Liver (tissue), 9 donors: ENCODE results near the gene SCTR. TPM values are rescaled to one million over a fixed set of nuclear protein-coding genes. Genes with fewer than 3 reads are reported as not detected.

Experiments used
- DNase-seq: peaks from one replicate; pipeline ENCODE4 v3.0.0-alpha.2; 2017; ENCODE audit warnings: low spot score
- H3K27ac ChIP-seq, 2 donors: one replicate each; pipeline ENCODE4 v1.7.0; 2013; ENCODE audit warnings: inconsistent platforms in 2 of 2, low read length in 2 of 2, control low read depth in 1 of 2, low read depth in 1 of 2, mild to moderate bottlenecking in 1 of 2
- H3K27me3 ChIP-seq, 4 donors: one replicate each; pipeline versions ENCODE4 v1.6.1 to v1.7.0; 2013; ENCODE audit warnings: low read length in 3 of 4, inconsistent platforms in 1 of 4, mild to moderate bottlenecking in 1 of 4, moderate library complexity in 1 of 4; ENCODE audit not compliant: control insufficient read depth in 4 of 4, insufficient read depth in 4 of 4
- H3K36me3 ChIP-seq, 4 donors: one replicate each; pipeline versions ENCODE4 v1.6.1 to v1.7.0; 2013; ENCODE audit warnings: low read length in 3 of 4, mild to moderate bottlenecking in 3 of 4, low read depth in 1 of 4, moderate library complexity in 1 of 4; ENCODE audit not compliant: control insufficient read depth in 4 of 4, insufficient read depth in 3 of 4
- H3K4me1 ChIP-seq, 4 donors: one replicate each; pipeline versions ENCODE4 v1.6.1 to v1.7.0; 2013; ENCODE audit warnings: low read length in 3 of 4, mild to moderate bottlenecking in 3 of 4, moderate library complexity in 1 of 4; ENCODE audit not compliant: control insufficient read depth in 4 of 4, insufficient read depth in 4 of 4
- H3K4me3 ChIP-seq, 3 donors: one replicate each; pipeline versions ENCODE4 v1.6.1 to v1.7.0; 2013; ENCODE audit warnings: low read length in 3 of 3, control low read depth in 1 of 3, low read depth in 1 of 3, mild to moderate bottlenecking in 1 of 3
- H3K9ac ChIP-seq, 2 donors: one replicate each; pipeline ENCODE4 v1.7.0; 2013; ENCODE audit warnings: low read length in 2 of 2, mild to moderate bottlenecking in 2 of 2, moderate library complexity in 2 of 2, control low read depth in 1 of 2, low read depth in 1 of 2
- H3K9me3 ChIP-seq, 4 donors: one replicate each; pipeline versions ENCODE4 v1.6.1 to v1.7.0; 2013; ENCODE audit warnings: low read length in 3 of 4; ENCODE audit not compliant: control insufficient read depth in 4 of 4
- EGR1 ChIP-seq, 2 donors: IDR thresholded peaks; 2 replicates each; pipeline ENCODE4 v1.6.1; 2016 to 2018; ENCODE audit warnings: antibody characterized with exemption in 2 of 2, low read depth in 2 of 2
- FOXA2 ChIP-seq: IDR thresholded peaks from 2 replicates; pipeline ENCODE4 v1.6.1; 2016; ENCODE audit warnings: antibody characterized with exemption
- HNF4A ChIP-seq, 2 donors: conservative IDR thresholded peaks; 2 replicates each; pipeline ENCODE4 v1.6.1; 2016; ENCODE audit warnings: antibody characterized with exemption in 2 of 2, mild to moderate bottlenecking in 2 of 2
- NR2F2 ChIP-seq: IDR thresholded peaks from 2 replicates; pipeline ENCODE4 v1.6.1; 2016; ENCODE audit warnings: antibody characterized with exemption
- RAD21 ChIP-seq, 2 donors: IDR thresholded peaks; 2 replicates each; pipeline ENCODE4 v1.6.1; 2016; ENCODE audit warnings: antibody characterized with exemption in 2 of 2, mild to moderate bottlenecking in 2 of 2
- RXRA ChIP-seq, 2 donors: IDR thresholded peaks; 2 replicates each; pipeline ENCODE4 v1.6.1; 2017 to 2018; ENCODE audit warnings: antibody characterized with exemption in 2 of 2, mild to moderate bottlenecking in 1 of 2
- SP1 ChIP-seq: IDR thresholded peaks from 2 replicates; pipeline ENCODE4 v1.6.1; 2018; ENCODE audit warnings: antibody characterized with exemption, mild to moderate bottlenecking
- TAF1 ChIP-seq: conservative IDR thresholded peaks from 2 replicates; pipeline ENCODE4 v1.6.1; 2016; ENCODE audit warnings: antibody characterized with exemption, mild to moderate bottlenecking
- YY1 ChIP-seq: IDR thresholded peaks from 2 replicates; pipeline ENCODE4 v1.6.1; 2016; ENCODE audit warnings: antibody characterized with exemption, mild to moderate bottlenecking
- WGBS: extraction: QIAGEN DNeasy Blood & Tissue Kit; methylation state at CpG from one replicate; pipeline ENCODE4 v1.1.7; 2013; 5-methylcytosine and 5-hydroxymethylcytosine counted together
- polyA plus RNA-seq, 2 donors: library from polyadenylated mRNA; stranded (reverse) in 1 of 2; unstranded in 1 of 2; fragments of 200-250 nt in 1 of 2; fragments of >200 nt in 1 of 2; fragmentation: Nextera tagmentation in 1 of 2; extraction: Ambion mirVana in 1 of 2; gene quantifications; one replicate each; pipeline versions ENCODE4 v1.2.1 to v1.2.3, GENCODE V29; 2013 to 2015
- total RNA-seq, 2 donors: library from RNA; depleted of rRNA; stranded (reverse); fragments of >200 nt; gene quantifications; one replicate each; pipeline ENCODE4 v1.2.3, GENCODE V29; 2014
- TF ChIP-seq, protein P1 (sequence below): IDR thresholded peaks from 2 replicates; pipeline ENCODE4 v1.6.1; 2016; ENCODE audit warnings: antibody characterized with exemption
- TF ChIP-seq, protein P2 (sequence below): IDR thresholded peaks from 2 replicates; pipeline ENCODE4 v1.6.1; 2016; ENCODE audit warnings: antibody characterized with exemption, mild to moderate bottlenecking
- TF ChIP-seq, protein P3 (sequence below): fragments of 150-350 bp; IDR thresholded peaks from 2 replicates; pipeline ENCODE4 v1.5.1; 2017; ENCODE audit warnings: improper control_type of control experiment, low read depth, low read length; ENCODE audit not compliant: missing input control
- TF ChIP-seq, protein P4 (sequence below): IDR thresholded peaks from 2 replicates; pipeline ENCODE4 v1.6.1; 2016; ENCODE audit warnings: antibody characterized with exemption
- TF ChIP-seq, protein P5 (sequence below): IDR thresholded peaks from 2 replicates; pipeline ENCODE4 v1.6.1; 2016; ENCODE audit warnings: antibody characterized with exemption
- donor health status: healthy.
- donor health status: healthy.
- donor health status: healthy.
- donor health status: healthy.
- donor health status: healthy.

The SCTR gene
- total and polyA plus RNA-seq, 4 donors: 0.17 to 0.47 (median 0.29) TPM

DNA sequence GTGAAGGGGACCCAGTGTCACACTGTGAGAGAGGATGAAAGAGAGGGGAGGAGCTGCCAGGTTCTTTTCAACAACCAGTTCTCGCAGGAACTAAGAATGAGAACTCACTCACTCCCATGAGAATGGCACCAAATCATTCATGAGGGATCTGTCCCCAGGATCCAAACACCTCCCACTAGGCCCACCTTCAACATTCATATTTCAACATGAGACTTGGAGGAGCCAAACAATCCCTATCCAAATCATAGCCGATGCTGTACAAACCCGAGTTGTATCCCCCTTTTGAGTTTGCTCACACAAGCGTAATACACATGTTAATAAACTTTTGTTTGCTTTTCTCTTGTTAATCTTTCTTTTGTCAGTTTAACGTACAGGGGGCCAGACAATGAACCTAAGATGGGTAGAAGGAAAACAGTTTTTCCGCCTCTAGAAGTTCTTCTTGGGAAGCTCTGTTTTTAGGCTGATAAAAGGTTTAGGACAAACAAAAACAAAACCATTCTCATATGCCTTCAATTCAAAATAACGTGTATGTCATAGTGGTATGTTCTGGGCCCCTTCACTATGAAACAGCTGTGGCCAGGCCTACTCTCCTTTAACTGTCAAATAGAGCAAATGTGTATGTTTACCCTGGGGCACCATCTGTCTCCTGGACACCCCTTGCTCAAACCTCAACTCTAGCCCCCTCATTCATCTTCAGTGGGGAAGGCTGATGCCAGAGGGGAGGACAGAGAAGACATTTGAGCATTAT is 101.7 kb downstream of the SCTR start:
- 89% methylated on average over 7 of the region's 7 CpGs for WGBS
- H3K27me3 ChIP-seq: no peaks in the 10 kb centered on the region
- H3K4me1 ChIP-seq: peaks cover 15 to 19% (median 17%) of the 10 kb centered on the region in 4 donors
- TF ChIP-seq EGR1 (IDR thresholded peaks at IDR 0.05; ENCODE audit: low read depth in 2 of 2): no peak
- TF ChIP-seq, protein P1, sequence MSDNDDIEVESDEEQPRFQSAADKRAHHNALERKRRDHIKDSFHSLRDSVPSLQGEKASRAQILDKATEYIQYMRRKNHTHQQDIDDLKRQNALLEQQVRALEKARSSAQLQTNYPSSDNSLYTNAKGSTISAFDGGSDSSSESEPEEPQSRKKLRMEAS: no peak
- DNase-seq: no peak
- no peak overlapping the region for H3K9ac ChIP-seq
- no peaks in the 10 kb centered on the region for H3K9me3 ChIP-seq
- H3K27ac ChIP-seq: no peak overlapping the region
- H3K36me3 ChIP-seq: no peaks in the 10 kb centered on the region
- H3K4me3 ChIP-seq: no peak overlapping the region

DNA sequence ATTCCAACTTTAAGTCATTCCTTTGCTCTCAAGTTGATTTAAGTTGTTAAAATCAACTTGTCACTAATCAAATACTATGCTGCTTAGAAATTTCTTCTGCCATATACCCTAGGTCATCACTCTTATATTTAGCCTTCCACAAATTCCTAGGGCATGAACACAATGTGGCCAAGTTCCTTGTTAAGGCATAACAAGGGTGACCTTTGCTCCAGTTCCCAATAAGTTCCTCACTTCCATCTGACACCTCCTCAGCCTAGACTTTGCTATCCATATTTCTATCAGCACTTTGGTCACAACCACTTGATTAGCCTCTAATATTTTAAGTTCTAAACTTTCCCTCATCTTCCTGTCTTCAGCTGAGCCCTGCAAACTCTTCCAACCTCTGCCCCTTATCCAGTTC is 102.5 kb downstream of the SCTR start:
- DNase-seq: no peak
- H3K4me1 ChIP-seq: peaks cover 8 to 11% (median 9%) of the 10 kb centered on the region in 4 donors
- no peak overlapping the region for H3K4me3 ChIP-seq
- H3K27me3 ChIP-seq: no peaks in the 10 kb centered on the region
- H3K27ac ChIP-seq: no peak overlapping the region
- no peaks in the 10 kb centered on the region for H3K9me3 ChIP-seq
- H3K36me3 ChIP-seq: no peaks in the 10 kb centered on the region
- TF ChIP-seq RAD21 (IDR thresholded peaks at IDR 0.05): no peak
- no peak for TF ChIP-seq RXRA (IDR thresholded peaks at IDR 0.05)
- TF ChIP-seq YY1: no peak
- TF ChIP-seq, protein P2, sequence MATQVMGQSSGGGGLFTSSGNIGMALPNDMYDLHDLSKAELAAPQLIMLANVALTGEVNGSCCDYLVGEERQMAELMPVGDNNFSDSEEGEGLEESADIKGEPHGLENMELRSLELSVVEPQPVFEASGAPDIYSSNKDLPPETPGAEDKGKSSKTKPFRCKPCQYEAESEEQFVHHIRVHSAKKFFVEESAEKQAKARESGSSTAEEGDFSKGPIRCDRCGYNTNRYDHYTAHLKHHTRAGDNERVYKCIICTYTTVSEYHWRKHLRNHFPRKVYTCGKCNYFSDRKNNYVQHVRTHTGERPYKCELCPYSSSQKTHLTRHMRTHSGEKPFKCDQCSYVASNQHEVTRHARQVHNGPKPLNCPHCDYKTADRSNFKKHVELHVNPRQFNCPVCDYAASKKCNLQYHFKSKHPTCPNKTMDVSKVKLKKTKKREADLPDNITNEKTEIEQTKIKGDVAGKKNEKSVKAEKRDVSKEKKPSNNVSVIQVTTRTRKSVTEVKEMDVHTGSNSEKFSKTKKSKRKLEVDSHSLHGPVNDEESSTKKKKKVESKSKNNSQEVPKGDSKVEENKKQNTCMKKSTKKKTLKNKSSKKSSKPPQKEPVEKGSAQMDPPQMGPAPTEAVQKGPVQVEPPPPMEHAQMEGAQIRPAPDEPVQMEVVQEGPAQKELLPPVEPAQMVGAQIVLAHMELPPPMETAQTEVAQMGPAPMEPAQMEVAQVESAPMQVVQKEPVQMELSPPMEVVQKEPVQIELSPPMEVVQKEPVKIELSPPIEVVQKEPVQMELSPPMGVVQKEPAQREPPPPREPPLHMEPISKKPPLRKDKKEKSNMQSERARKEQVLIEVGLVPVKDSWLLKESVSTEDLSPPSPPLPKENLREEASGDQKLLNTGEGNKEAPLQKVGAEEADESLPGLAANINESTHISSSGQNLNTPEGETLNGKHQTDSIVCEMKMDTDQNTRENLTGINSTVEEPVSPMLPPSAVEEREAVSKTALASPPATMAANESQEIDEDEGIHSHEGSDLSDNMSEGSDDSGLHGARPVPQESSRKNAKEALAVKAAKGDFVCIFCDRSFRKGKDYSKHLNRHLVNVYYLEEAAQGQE: no peak
- TF ChIP-seq HNF4A (conservative IDR thresholded peaks at IDR 0.05): no peak
- TF ChIP-seq, protein P3, sequence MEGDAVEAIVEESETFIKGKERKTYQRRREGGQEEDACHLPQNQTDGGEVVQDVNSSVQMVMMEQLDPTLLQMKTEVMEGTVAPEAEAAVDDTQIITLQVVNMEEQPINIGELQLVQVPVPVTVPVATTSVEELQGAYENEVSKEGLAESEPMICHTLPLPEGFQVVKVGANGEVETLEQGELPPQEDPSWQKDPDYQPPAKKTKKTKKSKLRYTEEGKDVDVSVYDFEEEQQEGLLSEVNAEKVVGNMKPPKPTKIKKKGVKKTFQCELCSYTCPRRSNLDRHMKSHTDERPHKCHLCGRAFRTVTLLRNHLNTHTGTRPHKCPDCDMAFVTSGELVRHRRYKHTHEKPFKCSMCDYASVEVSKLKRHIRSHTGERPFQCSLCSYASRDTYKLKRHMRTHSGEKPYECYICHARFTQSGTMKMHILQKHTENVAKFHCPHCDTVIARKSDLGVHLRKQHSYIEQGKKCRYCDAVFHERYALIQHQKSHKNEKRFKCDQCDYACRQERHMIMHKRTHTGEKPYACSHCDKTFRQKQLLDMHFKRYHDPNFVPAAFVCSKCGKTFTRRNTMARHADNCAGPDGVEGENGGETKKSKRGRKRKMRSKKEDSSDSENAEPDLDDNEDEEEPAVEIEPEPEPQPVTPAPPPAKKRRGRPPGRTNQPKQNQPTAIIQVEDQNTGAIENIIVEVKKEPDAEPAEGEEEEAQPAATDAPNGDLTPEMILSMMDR: no peak
- TF ChIP-seq NR2F2: no peak
- TF ChIP-seq FOXA2: no peak
- TF ChIP-seq, protein P4, sequence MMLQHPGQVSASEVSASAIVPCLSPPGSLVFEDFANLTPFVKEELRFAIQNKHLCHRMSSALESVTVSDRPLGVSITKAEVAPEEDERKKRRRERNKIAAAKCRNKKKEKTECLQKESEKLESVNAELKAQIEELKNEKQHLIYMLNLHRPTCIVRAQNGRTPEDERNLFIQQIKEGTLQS: no peak
- no peak overlapping the region for H3K9ac ChIP-seq

DNA sequence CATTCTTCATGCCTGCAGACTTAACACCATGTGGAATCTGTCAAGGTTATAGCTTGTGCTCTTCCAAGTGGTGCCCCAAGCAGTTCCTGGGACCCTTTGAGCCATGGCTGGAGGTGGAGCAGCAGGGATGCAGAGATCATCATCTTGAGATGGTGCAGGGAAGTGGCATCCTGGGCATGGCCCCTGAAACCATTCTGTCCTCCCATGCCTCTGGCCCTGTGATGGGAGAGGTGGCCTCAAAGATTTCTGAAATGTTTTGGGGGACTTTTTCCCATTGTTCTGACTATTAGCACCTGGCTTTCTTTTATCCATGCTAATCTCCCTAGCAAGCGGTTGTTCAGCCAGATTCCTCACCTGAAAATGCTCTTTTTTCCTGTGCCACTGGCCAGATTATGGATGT is 103.0 kb downstream of the SCTR start:
- DNase-seq: no peak
- Histone ChIP-seq H3K4me3 (no peak overlapping the region), H3K9me3 (no peaks in the 10 kb centered on the region), H3K27ac (no peak overlapping the region), H3K4me1 (peaks cover 4 to 7% (median 6%) of the 10 kb centered on the region in 4 donors), H3K36me3 (no peaks in the 10 kb centered on the region), H3K27me3 (no peaks in the 10 kb centered on the region), H3K9ac (no peak overlapping the region)
- WGBS: 96% methylated on average over 1 of the region's 1 CpG
- TF ChIP-seq, protein P2: no peak
- TF ChIP-seq NR2F2: no peak
- no peak for TF ChIP-seq RXRA (IDR thresholded peaks at IDR 0.05)
- TF ChIP-seq, protein P5, sequence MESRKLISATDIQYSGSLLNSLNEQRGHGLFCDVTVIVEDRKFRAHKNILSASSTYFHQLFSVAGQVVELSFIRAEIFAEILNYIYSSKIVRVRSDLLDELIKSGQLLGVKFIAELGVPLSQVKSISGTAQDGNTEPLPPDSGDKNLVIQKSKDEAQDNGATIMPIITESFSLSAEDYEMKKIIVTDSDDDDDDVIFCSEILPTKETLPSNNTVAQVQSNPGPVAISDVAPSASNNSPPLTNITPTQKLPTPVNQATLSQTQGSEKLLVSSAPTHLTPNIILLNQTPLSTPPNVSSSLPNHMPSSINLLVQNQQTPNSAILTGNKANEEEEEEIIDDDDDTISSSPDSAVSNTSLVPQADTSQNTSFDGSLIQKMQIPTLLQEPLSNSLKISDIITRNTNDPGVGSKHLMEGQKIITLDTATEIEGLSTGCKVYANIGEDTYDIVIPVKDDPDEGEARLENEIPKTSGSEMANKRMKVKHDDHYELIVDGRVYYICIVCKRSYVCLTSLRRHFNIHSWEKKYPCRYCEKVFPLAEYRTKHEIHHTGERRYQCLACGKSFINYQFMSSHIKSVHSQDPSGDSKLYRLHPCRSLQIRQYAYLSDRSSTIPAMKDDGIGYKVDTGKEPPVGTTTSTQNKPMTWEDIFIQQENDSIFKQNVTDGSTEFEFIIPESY: no peak
- TF ChIP-seq, protein P1: no peak
- no peak for TF ChIP-seq RAD21 (IDR thresholded peaks at IDR 0.05)
- no peak for TF ChIP-seq TAF1
- no peak for TF ChIP-seq YY1
- TF ChIP-seq SP1: no peak
